GM12872 (cell line): ENCODE results near the gene RNF26.

ENCODE experiments used
- TF ChIP-seq, protein P1 (sequence below): IDR thresholded peaks from 3 replicates; pipeline ENCODE4 v1.5.1; 2011; ENCODE audit warnings: low read depth, mild to moderate bottlenecking, low read length, moderate library complexity; ENCODE audit not compliant: insufficient read depth

The RNF26 gene

DNA sequence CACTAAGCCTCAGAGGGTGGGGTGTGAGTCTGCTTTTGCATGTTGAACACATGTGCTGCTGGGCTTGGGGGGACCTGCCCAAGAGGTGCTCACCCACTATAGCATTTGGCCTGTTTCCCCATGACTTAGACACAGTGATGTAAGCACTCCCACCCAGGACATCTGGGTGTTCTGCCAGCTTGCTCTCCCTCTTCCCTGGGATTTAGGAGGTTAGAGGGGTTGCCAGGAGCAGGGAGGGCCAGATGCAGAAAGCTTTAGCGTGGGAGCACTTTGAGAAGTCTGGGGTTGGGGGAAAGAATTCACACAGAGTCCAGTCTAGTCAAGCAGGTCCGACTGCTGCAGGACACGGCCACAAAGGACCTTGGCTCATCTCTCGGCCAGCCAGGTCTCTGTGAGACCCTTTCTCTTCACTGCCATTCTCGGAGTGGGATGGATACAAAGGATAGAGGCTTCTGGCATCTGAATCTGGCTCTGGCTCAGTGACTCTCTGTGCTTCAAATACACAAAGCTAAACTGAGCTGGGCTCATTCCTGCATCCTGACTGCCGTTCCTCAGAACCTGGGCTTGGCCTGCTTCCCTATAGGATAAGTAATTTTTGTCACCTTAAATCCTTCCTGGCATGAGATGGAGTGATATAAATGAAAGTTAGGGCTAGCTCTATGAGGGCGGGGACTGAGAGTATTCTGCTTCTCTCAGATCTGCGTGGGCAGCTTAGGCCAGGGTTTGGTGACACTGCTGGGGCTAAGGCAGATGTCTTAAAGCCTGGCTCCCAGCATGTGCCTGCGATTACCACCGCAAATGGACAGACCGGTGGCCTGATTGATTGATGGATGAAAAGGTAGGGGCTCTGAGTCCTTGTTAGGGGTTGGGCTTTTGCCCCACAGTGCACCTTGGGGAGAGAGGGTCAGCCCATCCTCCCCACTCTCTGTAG, 32.6 kb downstream of the RNF26 start:
- TF ChIP-seq, protein P1, sequence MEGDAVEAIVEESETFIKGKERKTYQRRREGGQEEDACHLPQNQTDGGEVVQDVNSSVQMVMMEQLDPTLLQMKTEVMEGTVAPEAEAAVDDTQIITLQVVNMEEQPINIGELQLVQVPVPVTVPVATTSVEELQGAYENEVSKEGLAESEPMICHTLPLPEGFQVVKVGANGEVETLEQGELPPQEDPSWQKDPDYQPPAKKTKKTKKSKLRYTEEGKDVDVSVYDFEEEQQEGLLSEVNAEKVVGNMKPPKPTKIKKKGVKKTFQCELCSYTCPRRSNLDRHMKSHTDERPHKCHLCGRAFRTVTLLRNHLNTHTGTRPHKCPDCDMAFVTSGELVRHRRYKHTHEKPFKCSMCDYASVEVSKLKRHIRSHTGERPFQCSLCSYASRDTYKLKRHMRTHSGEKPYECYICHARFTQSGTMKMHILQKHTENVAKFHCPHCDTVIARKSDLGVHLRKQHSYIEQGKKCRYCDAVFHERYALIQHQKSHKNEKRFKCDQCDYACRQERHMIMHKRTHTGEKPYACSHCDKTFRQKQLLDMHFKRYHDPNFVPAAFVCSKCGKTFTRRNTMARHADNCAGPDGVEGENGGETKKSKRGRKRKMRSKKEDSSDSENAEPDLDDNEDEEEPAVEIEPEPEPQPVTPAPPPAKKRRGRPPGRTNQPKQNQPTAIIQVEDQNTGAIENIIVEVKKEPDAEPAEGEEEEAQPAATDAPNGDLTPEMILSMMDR = no peak

GRCh38 chr11:119367661-119368120, 33.4 kb downstream of the RNF26 start:
- TF ChIP-seq, protein P1 = no peak

GRCh38 chr11:119368121-119369034, 34.1 kb downstream of the RNF26 start:
- TF ChIP-seq, protein P1 = no peak

DNA sequence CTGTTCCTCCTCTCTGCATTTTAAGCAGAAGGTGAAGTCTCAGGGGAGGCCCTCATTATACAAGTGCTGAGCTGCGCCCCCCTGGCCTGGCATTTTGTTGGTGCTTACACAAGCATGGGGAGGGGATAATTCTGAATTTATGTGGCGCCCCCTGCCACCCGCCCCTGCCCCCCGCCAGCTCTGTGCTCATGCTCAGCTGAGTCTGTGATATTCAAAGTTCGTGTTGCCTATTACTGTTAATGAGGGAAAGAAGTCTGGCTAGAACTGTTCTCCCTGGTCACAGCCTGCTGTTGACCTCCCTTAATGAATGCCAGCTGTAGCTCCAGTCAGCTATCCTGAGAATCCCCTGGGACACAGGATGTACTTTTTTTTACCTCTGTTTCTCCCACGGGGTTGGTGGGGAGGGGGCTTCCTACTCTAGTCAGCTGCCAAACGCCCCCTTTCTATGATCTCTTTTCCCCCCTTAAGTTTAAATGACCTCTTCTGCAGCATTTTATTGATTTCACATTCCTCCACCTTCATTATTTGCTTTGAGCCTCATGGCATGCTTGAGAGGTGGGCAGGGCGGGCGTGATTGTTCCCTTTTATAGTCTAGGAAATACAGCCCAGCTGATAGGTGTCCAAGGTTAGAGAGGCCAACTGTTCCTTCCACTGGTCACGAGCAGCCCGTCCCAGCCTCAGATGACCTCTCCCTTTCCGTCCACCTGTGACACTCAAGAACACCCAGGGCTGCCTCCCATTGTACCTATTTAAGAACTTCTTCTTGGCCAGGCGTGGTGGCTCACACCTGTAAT, 35.0 kb downstream of the RNF26 start:
- TF ChIP-seq, protein P1 = no peak

DNA sequence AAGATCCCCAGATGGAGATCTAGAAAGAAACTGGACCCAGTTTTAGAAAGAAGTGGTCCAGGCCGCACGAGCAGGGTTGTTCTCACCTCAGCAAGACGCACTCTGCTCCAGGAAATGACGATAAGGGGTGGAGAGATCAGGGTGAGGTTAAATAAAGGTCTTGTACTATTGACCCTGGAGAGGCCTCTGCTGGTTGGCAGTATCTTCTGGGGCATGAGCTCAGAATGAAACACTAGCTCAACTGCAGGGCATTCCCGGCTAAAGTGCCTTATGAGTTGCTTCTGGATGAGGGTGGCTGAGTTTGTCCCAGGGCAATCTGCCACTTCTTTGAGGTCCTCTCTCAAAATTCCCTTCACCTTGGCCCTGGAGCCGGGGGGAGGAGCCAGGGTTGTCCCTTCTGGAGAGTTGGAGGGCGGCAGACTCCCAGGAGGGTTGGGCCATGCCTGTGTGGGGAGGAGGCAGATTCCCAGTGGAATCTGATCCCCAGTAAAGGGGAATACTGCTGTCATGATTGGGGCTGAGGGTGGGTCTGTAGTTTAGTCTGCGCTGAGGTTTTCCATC, 36.2 kb downstream of the RNF26 start:
- TF ChIP-seq, protein P1 = no peak

DNA sequence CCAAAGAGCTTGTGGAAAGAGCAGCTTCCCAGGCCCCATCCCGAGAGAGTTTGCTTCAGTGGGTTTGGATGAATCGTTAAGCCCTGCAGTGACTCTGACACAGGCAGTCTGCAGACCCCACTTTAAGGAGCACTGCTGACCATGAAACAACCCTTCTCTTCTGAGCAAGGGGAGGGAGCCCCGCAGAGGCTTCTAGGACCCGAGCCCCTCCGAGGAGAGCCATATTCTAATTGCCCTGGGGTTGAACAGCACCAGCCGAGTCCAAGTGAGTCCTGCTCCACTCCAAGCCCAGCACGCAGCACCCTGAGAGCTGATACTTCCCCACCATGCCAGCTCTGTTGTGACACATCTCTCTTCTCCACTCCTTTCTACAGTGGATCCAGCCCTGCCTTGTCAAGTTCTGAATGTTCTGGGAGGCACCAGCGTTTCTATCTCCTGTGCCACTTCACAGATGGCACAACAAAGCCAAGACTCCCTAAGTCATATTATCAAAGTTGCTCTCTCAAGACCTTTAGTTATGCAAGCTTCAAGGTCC, 36.8 kb downstream of the RNF26 start:
- TF ChIP-seq, protein P1 = no peak
